CD4-positive, alpha-beta T cell treated with Interleukin-10 for 1 hour (primary cell): ENCODE results near the gene KMT5B.

ENCODE experiments used
- DNase-seq: peaks from one replicate; pipeline ENCODE4 v3.0.0-alpha.2; 2020

Gene KMT5B

DNA sequence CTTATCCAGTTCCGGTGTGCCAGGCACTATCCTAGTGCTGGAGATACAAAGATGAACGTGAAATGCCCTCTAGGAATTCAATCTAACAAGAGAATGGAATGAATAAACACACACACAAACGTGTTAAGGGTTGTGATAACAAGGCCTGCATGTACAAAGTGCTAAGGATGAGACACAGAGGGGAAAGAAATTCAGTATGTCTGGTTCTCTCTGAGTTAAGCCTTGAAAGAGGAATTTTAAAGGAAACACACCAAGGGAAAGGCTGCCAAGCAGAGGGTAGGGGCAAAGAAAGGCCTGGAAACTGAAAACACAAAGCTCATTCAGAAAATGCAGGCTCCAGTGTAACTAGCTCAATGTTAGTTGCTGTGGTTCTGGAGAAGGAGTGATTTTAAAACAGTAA, 96.1 kb downstream of the KMT5B start:
- DNase-seq = no peak

DNA sequence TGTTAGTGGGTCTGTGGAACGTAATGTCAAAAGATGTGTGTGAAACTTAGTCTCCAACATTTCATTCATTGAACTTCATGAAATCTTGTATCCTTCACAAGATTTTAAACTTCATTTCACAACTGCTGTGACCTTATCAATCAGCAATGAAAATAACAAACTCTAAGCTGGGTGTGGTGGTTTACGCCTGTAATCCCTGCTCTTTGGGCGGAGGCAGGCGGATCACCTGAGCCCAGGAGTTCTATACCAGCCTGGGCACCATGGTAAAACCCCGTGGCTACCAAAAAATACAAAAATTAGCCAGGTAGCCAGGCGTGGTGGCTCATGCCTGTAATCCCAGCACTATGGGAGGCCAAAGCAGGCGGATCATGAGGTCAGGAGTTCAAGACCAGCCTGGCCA, 97.0 kb downstream of the KMT5B start:
- DNase-seq = no peak

GRCh38 chr11:68115285-68115684, 97.8 kb downstream of the KMT5B start:
- DNase-seq = no peak

DNA sequence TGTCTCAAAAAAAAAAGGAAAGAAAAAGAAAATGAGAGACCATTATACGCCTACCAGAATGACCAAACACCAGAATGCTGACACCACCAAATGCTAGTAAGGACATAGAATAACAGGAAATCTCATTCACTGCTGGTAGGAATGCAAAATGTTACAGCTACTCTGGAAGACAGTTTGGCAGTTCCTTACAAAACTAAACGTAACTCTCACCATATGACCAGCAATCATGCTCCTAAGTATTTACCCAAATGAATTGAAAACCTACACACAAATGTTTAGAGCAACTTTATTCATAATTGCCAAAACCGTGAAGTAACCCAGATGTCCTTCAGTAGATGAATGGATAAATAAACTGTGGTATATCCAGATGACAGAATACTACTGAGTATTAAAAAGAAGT, 99.1 kb downstream of the KMT5B start:
- no peak for DNase-seq

DNA sequence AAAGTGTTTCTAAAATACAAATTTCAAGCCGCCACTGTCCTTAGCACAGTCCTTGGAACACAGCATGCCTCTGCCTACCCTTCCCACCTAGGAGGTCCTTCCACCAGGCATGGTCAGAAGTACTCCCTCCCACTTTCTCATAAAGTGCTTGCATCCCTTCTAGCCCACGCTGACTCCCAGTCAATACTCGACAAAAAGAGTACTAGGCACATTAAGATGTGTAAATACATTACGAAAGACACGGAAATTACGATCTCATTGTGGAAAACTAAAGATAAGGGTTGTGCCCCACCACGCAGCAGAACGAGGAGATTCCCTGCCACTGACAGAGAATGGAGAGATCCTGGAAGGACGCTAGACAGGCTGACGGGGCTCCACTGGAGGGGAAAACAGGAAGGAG, 105.4 kb downstream of the KMT5B start:
- DNase-seq = no peak

DNA sequence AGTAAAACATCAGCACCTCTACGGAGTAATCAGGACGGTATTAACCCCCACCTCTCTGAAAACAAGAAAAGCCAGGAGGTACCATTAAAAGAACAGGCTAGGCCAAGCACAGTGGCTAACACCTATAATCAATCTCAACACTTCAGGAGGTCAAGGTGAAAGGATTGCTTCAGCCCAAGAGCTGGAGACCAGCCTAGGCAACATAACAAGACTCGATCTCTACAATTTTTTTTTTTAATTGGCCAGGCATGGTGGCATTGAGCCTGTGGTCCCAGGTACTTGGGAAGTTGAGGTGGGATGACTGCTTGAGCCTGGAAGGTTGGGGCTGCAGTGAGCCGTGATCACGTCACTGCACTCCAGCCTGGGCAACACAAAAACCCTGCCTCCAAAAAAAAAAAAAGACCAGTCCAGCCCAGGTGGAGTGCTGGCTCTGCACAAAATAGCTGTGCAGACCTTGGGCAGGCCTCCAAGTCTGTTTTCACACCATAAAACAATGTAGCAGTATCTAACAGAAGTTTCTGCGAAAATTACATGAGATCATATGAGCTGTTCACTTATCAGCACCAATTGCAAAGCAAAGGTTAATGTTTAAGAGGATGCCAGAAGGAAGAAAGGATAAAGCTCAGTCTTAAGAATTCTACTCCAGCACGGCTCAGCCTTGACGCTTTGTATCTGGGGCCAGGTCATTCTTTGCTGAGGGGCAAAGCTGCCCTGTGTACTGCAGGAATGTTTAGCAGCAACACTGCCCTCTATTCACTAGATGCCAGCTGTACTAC, 106.7 kb downstream of the KMT5B start:
- DNase-seq = no peak
